GM19238 (cell line): ENCODE measurements around the gene RPAP2.
"Not testable (repeated sequence)": the region's sequence is repeated elsewhere in the genome, so short reads cannot be mapped to it uniquely, and the experiment has no call there.

Source experiments
- DNase-seq: peaks from one replicate; pipeline ENCODE4 v3.0.0; 2011; ENCODE audit warnings: low spot score; ENCODE audit not compliant: insufficient read length

The RPAP2 gene

DNA sequence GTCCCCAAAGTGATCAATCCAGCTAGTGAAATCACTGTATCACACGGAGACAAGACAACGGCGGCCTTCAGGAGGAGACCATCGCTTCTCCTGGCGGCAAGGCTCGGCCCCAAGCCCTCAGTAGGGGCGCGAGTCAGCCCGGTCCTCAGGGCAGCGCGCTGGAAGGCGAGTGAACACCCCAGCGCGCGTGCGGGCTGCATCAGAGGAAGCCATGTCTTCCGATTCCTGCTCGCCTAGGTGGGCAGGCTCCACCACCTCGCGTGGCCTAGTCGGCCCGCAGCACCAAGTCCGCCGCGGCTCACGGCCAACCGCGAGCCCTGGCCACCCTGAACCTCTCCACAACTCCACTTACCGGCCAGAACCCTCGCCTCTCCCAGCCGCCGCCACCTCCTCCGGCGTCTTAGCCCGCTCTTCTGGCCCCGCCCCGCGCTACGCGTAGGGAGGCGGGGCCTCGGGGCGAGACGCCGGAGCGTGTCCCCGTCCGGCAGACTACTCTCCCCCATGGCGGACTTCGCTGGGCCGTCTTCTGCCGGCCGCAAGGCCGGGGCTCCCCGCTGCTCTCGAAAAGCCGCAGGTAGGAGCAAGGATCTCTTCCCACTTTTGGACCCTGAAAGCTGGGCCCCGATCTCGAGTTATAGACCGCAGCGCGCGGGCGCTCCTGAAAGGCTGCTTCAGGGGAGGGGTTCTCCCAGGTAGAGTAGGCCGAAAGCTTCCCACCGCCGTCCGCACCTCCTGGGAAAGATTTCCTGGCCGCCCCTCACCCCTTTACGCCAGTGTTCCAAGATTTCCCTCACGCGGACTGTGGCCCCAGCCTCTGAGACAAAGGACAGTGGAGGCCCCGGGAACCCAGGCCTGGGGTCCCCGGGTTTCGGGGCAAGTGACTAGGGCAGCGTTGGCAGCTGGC is at the start of gene RPAP2, which contains the start of gene GLMN:
Gene RPAP2, plus strand, starts transcription at position 487 of the 904 bp plus-strand sequence. Its CDS starts 15 bp downstream, at position 502.
Gene GLMN, minus strand, starts transcription at position 415 of the 904 bp plus-strand sequence. CDS start 988 bp downstream, outside the sequence.
- DNase-seq = peak; percentile 71

GRCh38 chr1:92254714-92255113 is 44.1 kb upstream of the RPAP2 start:
- not testable (repeated sequence) for DNase-seq

DNA sequence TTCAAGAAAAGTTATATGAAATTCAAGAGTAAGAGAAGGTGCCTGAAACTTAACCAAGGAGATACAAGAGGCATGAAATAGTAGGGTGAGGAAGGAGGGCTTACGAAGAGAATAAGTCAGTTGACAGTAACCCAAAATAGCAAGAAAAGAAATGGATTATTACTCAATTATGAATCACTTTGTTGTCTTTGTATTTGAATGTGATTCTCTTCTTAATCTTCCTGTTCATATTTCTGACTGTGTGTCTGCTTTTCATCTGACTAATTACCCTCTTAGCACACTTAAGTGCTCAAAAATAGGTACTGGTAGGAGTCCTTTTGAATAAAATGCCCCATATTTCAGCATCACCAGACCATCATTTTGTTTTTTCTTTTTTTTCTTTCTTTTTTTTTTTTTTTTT is 39.5 kb upstream of the RPAP2 start:
- DNase-seq = no peak

DNA sequence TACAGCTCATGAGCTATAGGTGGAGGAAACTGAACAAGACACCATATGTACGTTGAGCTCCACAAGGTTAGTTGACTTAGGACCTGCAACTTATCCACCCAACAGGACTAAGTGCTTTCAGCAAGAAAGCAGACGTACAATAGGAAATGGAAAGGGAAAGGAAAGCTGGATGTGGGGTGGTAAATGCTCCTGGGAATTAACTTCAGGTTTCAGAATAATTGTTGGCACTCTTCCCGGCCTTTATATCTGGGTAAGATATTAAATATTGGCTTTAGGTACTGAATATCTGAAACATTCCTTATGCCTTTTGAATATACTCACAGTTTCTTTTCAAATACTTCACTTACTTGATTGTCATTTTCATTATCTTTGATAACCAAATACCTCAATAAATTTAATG is 36.3 kb upstream of the RPAP2 start:
- no peak for DNase-seq

DNA sequence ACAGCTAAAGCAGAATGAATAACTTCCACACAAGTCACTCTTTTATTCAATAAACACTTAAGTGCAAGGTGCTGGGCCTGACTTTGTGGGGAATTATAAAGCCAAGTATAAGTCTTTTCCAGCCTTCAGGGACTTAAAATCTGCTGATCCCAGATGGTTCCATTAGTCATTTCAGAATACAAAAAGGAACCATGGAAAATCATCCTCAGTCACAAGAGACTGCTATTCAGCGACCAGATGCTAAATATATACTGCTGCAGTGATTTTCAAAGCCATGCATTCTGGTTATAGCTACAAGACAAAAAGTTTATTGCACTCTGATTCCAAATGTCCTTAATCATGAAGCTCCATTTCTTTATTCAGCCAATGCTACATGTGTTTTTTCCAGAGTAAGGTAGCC is 25.8 kb upstream of the RPAP2 start:
- no peak for DNase-seq

- no peak for DNase-seq
Observed at GRCh38 chr1:92274939-92275338, 23.9 kb upstream of the RPAP2 start.

- no peak for DNase-seq
Observed at GRCh38 chr1:92276082-92276481, 22.8 kb upstream of the RPAP2 start.

- DNase-seq = no peak
Observed at GRCh38 chr1:92277105-92277723, 21.6 kb upstream of the RPAP2 start.

GRCh38 chr1:92279781-92280180 is 19.1 kb upstream of the RPAP2 start:
- not testable (repeated sequence) for DNase-seq

DNA sequence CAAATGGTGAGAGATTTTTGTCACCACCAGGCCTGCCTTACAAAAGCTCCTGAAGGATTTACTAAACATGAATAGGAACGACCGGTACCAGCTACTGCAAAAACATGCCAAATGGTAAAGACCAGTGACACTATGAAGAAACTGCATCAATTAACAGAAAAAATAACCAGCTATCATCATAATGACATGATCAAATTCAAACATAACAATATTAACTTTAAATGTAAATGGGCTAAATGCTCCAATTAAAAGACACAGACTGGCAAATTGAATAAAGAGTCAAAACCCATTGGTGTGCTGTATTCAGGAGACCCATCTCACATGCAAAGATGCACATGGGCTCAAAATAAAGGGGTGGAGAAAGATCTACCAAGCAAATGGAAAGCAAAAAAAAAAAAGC is 17.4 kb upstream of the RPAP2 start:
- not testable (repeated sequence) for DNase-seq

DNA sequence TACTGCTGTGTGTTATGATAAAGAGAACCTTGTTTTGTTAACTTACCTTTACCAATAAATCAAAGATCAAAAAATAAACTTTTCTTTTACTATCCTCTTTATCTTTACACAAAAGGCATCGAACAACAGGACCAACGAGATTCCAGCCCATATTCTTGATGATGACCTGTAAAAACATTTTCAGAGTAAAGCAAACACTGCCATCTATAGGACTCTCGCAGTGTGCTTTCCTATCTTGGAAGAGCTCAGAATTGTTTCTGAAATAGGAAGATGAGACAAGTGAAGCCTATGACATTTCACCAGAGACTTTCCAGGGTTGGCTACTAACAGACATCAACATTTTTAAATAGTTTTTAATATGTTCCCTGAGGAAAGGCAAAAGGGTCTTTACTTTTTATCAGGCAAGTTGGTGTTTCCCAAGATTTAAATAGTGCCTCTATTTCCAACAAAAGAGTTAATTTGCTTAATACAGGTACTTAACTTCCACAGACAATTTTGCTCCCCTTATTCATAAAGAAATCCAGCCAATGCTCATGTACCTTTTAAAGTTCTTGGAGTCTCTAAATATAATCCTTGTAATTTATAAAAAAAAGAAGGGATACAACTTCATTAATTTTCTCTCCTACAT is 7.4 kb upstream of the RPAP2 start:
- DNase-seq = no peak

DNA sequence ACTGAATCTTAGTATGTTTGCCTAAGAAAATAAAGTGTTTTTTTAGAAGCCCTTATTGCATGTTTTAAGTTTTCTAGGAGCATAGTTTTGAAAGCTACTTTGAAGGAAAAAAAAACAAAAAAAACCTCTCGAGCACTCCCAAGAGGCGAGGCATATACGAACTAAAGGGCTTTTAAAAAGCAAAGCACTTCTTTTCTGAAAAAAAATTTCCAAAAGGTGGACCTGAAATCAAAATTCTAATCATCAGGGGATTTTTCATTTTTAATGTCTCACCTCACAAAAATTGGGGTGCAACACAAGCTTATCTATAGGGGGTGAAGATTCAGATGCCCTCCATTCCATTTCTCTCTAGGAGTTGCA is 666 bp upstream of the RPAP2 start:
- DNase-seq = no peak

GRCh38 chr1:92299477-92300150 is 755 bp downstream of the RPAP2 start:
- DNase-seq = no peak

DNA sequence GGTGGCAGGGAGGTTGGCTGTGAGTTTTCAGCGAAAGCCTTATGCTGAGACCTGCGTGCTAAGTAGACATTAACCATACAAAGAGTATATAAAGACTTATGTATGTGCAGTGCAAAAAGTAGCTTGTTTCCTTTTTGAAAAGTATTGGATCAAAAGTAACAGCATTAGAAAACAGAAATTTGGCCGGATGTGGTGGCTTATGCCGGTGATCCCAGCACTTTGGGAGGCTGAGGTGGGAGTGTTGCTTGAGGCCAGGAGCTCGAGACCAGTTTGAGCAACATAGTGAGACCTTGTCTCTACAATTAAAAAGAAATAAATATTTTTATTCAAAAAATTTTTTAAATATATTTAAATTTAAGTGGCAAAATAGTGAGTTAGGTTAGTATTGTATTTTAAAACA is 2.2 kb downstream of the RPAP2 start:
- no peak for DNase-seq

- DNase-seq = no peak
Observed at GRCh38 chr1:92306020-92306419, 7.2 kb downstream of the RPAP2 start.

DNA sequence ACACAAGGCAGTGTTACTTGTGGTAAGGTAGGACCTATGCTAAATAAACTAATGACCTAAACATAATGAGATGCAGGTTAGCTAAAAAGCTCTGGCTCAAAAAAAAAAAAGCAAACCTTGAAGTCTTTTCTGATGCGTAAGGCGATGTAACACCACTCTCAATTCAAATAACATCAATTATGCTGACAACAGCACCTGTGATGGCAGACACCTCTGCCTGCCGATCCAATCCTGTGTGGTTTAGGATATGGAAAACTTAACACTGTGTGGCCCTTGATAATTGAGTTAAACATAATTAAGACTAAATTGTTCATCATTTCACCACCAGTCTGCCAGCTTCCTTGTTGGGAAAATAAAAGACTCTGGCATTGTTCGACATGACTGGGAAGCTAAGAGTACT is 9.1 kb downstream of the RPAP2 start:
- no peak for DNase-seq

DNA sequence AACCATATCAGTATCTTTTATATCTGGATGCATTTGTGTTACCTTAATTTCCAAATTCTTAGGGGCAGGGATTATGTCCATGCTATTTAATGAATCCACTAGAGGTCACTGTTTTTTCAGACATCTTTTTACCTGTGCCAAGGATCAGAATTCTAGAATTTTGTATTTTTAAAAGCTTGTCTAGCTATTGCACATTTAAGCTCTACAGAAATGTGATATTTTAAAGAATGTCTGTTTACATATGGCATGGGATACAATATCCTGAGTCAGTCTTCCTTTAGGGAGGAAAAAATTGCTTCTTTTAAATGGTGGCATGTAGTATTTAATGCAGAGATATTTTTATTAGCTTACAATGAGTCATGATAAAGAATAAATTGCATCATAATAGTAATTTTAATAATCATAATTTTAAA is 11.3 kb downstream of the RPAP2 start:
- no peak for DNase-seq

GRCh38 chr1:92314024-92314423 is 15.2 kb downstream of the RPAP2 start:
- no peak for DNase-seq

DNA sequence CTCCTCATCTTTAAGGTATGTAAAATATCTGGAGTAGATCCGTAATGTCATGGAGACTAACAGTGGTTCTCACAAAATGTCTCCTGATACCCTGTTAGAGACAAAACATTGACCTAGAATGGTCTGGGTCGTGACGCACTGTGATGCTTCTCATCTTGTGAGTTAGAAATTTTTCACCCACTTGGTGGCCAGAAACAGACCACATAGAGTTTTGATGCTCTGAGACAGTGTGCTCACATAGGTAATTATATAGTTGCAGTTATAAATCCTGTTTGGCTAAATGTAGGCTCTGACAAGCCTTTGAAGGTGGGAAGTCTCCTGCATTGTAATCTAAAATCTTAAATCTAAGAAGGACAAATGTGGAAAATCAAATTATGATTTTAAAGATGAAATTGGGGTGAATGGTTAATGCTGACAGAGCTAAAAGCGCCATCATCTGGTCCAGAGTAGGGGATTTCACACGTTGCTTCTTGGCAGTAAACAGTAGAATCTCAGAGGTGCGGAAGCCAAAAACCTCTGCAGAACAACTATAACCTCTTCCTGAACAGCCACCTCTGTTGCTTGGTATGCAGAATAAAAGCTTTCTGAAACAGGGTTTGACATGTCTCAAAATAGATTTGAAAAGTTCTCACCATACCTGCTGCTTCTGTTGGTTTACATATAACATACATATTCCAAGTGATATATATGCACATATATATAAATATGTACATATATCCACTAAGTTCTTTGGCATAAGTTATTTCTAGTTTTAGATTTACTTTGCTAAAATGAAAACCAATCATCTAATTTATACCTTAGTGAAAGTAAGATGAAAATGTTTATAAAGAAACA is 17.1 kb downstream of the RPAP2 start:
- DNase-seq = no peak

DNA sequence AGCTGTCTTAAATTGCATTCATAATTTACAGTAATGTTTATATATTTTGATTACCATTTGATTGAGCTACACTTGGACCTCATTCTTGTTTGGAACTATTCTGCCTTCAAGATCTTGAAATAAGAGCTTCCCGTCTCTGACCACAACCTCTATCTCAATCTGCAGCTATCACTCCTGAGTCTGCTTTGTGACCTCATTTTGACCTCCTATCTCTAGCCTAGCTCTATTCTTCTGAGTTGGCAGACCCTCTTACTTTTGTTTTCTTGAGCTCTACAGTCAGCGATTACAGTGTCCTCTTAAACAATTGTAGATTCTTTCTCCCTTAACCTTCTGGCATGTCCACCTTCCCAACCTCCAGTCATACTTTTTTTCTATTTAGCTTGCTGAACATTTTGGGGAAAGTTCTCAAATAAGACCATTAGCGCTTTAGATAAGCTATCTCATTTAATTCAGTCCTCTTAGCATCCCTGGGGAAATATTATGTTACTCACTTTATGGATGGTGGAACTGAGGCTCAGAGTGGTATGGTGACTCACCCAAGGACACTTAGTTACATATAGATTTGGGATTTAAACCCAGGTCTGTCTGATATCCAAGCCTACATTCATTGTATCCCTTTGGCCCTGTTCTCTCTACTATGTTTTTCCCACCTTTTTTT is 19.1 kb downstream of the RPAP2 start:
- no peak for DNase-seq
